ENCODE data around the gene SPNS2.
A peak's percentile ranks its signal among the peaks of the same experiment; 100 is the strongest.

The SPNS2 gene

GRCh38 chr17:4565209-4566141 lies 66.8 kb downstream of the SPNS2 start:
- DNase-seq (ENCODE audit: low spot score), result peak; percentile 72
- in situ Hi-C loops (cut with MboI; ENCODE audit: low sequenced_read_pairs, unreplicated experiment), result loop anchor here (5.0 kb wide), 1 partner anchor 57 kb away; no protein-coding TSS in a partner anchor
- peak; percentile 72 for TF ChIP-seq CTCF (IDR thresholded peaks at IDR 0.05; ENCODE audit: borderline replicate concordance, control extremely low read depth, extremely low read depth, insufficient read depth, missing control alignments)

GRCh38 chr17:4566785-4567184 lies 68.1 kb downstream of the SPNS2 start:
- DNase-seq (ENCODE audit: low spot score), result peak; percentile 67
- in situ Hi-C loops (cut with MboI; ENCODE audit: low sequenced_read_pairs, unreplicated experiment), result loop anchor here (5.0 kb wide), 1 partner anchor 56 kb away; no protein-coding TSS in a partner anchor
- peak; percentile 70 for TF ChIP-seq CTCF (IDR thresholded peaks at IDR 0.05; ENCODE audit: borderline replicate concordance, control extremely low read depth, extremely low read depth, insufficient read depth, missing control alignments)

- DNase-seq (ENCODE audit: low spot score), result no peak
- in situ Hi-C loops (cut with MboI; ENCODE audit: low sequenced_read_pairs, unreplicated experiment), result loop anchor here (5.0 kb wide), 1 partner anchor 53 kb away; no protein-coding TSS in a partner anchor
- TF ChIP-seq CTCF (IDR thresholded peaks at IDR 0.05; ENCODE audit: borderline replicate concordance, control extremely low read depth, extremely low read depth, insufficient read depth, missing control alignments), result no peak
Observed at GRCh38 chr17:4569591-4569990, 70.9 kb downstream of the SPNS2 start.

- TF ChIP-seq CTCF (IDR thresholded peaks at IDR 0.05; ENCODE audit: borderline replicate concordance, control extremely low read depth, extremely low read depth, insufficient read depth, missing control alignments), result no peak
- in situ Hi-C loops (cut with MboI; ENCODE audit: low sequenced_read_pairs, unreplicated experiment), result no loop called here
- DNase-seq (ENCODE audit: low spot score), result no peak
Observed at GRCh38 chr17:4572131-4572530, 73.5 kb downstream of the SPNS2 start.

- no peak for DNase-seq (ENCODE audit: low spot score)
- in situ Hi-C loops (cut with MboI; ENCODE audit: low sequenced_read_pairs, unreplicated experiment), result no loop called here
- no peak for TF ChIP-seq CTCF (IDR thresholded peaks at IDR 0.05; ENCODE audit: borderline replicate concordance, control extremely low read depth, extremely low read depth, insufficient read depth, missing control alignments)
Observed at GRCh38 chr17:4573115-4573514, 74.4 kb downstream of the SPNS2 start.

GRCh38 chr17:4573669-4574068 lies 75.0 kb downstream of the SPNS2 start:
- peak; percentile 71 for DNase-seq (ENCODE audit: low spot score)
- in situ Hi-C loops (cut with MboI; ENCODE audit: low sequenced_read_pairs, unreplicated experiment), result no loop called here
- no peak for TF ChIP-seq CTCF (IDR thresholded peaks at IDR 0.05; ENCODE audit: borderline replicate concordance, control extremely low read depth, extremely low read depth, insufficient read depth, missing control alignments)
